ENCODE measurements around the gene SDK2. TPM values are rescaled to one million over a fixed set of nuclear protein-coding genes. Genes with fewer than 3 reads are reported as not detected.

The SDK2 gene
- total and polyA plus RNA-seq, 2 of the 8 experiments (the other 6 are each of a cell fraction or from before 2014, with no cell fraction given), result 3.9 to 4.1 TPM

- TF ChIP-seq ATF3 (IDR thresholded peaks at IDR 0.05; ENCODE audit: insufficient read depth, low read depth, low read length) (no peak), RXRA (IDR thresholded peaks at IDR 0.05; ENCODE audit: insufficient read depth, low read depth, low read length) (no peak)
Measured at GRCh38 chr17:73468221-73468620, 176.0 kb downstream of the SDK2 start (continued).
